HepG2 (cell line): ENCODE measurements around the gene FXYD4. TPM values are rescaled to one million over a fixed set of nuclear protein-coding genes. Genes with fewer than 3 reads are reported as not detected.
A peak's percentile ranks its signal among the peaks of the same experiment; 100 is the strongest.

ENCODE experiments used
- CEBPB ChIP-seq: IDR thresholded peaks from 2 replicates; pipeline ENCODE4 v1.6.1; 2011; ENCODE audit warnings: low read depth, low read length, improper control_type of control experiment, borderline replicate concordance
- ERF ChIP-seq: IDR thresholded peaks from 2 replicates; pipeline ENCODE4 v1.6.1; 2018; ENCODE audit warnings: missing biosample characterization, missing genetic modification reagents
- FOSL2 ChIP-seq: sonication (generic); formaldehyde crosslinking; IDR thresholded peaks from 2 replicates; pipeline ENCODE4 v1.4.0; 2020; ENCODE audit warnings: missing genetic modification reagents
- HDAC2 ChIP-seq: sonication (generic); formaldehyde crosslinking; IDR thresholded peaks from 2 replicates; pipeline ENCODE4 v1.4.0; 2020; ENCODE audit warnings: missing genetic modification reagents
- HIVEP1 ChIP-seq: sonication (generic); formaldehyde crosslinking; IDR thresholded peaks from 2 replicates; pipeline ENCODE4 v1.4.0; 2020; ENCODE audit warnings: mild to moderate bottlenecking, missing genetic modification reagents
- HOXA3 ChIP-seq: sonication (generic); formaldehyde crosslinking; IDR thresholded peaks from 2 replicates; pipeline ENCODE4 v1.5.0; 2020; ENCODE audit warnings: missing genetic modification reagents
- MAF1 ChIP-seq: sonication (generic); formaldehyde crosslinking; IDR thresholded peaks from 2 replicates; pipeline ENCODE4 v1.5.0; 2020; ENCODE audit warnings: missing genetic modification reagents, borderline replicate concordance
- NR2F6 ChIP-seq, 2 experiments: IDR thresholded peaks; 2 replicates each; pipeline ENCODE4 v1.6.1; 2016; ENCODE audit warnings: antibody characterized with exemption in 1 of 2, mild to moderate bottlenecking in 1 of 2
- PLRG1 ChIP-seq: fragments of 450-650 bp; conservative IDR thresholded peaks from 2 replicates; pipeline ENCODE4 v1.6.1; 2016
- SP1 ChIP-seq, 2 experiments: fragments of 450-650 bp in 1 of 2; sonication (generic) in 1 of 2; formaldehyde crosslinking in 1 of 2; IDR thresholded peaks; 2 replicates each; pipeline versions ENCODE4 v1.4.0 to v1.6.1; 2016 to 2020; ENCODE audit warnings: missing genetic modification reagents in 1 of 2
- STAG1 ChIP-seq: sonication (generic); formaldehyde crosslinking; IDR thresholded peaks from 2 replicates; pipeline ENCODE4 v1.4.0; 2020; ENCODE audit warnings: missing genetic modification reagents
- polyA plus RNA-seq, 8 experiments: library from polyadenylated mRNA; depleted of rRNA in 3 of 8; stranded (reverse) in 7 of 8; unstranded in 1 of 8; fragments of >200 nt; fragmentation: Illumina TruSeq in 4 of 8; extraction: Trizol in 4 of 8; gene quantifications; 2 replicates each; pipeline versions ENCODE4 v1.2.1 to v1.2.3, GENCODE V29; 2011 to 2016; ENCODE audit warnings: low read depth in 4 of 8, missing spikeins in 1 of 8, mixed read lengths in 1 of 8; ENCODE audit not compliant: insufficient read depth in 1 of 8
- total RNA-seq, 5 experiments: library from RNA; depleted of rRNA; stranded (reverse); fragments of >200 nt; fragmentation: Illumina TruSeq; extraction: Trizol; gene quantifications; 2 replicates each; pipeline ENCODE4 v1.2.3, GENCODE V29; 2016; ENCODE audit warnings: low read depth in 1 of 5
- TF ChIP-seq, protein P1 (sequence below): sonication (generic); formaldehyde crosslinking; IDR thresholded peaks from 2 replicates; pipeline ENCODE4 v1.5.0; 2020; ENCODE audit warnings: missing genetic modification reagents, mild to moderate bottlenecking, borderline replicate concordance
- TF ChIP-seq, protein P2 (sequence below): sonication (generic); formaldehyde crosslinking; IDR thresholded peaks from 2 replicates; pipeline ENCODE4 v1.4.0; 2020; ENCODE audit warnings: missing genetic modification reagents
- TF ChIP-seq, protein P3 (sequence below): sonication (generic); formaldehyde crosslinking; IDR thresholded peaks from 2 replicates; pipeline ENCODE4 v1.4.0; 2020; ENCODE audit warnings: mild to moderate bottlenecking, missing genetic modification reagents
- TF ChIP-seq, protein P4 (sequence below), 2 experiments: sonication (generic) in 1 of 2; formaldehyde crosslinking in 1 of 2; IDR thresholded peaks; 2 replicates each; pipeline versions ENCODE4 v1.4.0 to v1.6.1; 2016 to 2020; ENCODE audit warnings: borderline replicate concordance in 1 of 2, low read depth in 1 of 2, mild to moderate bottlenecking in 1 of 2, missing genetic modification reagents in 1 of 2
- TF ChIP-seq, protein P5 (sequence below): sonication (generic); formaldehyde crosslinking; IDR thresholded peaks from 2 replicates; pipeline ENCODE4 v1.5.0; 2020; ENCODE audit warnings: missing genetic modification reagents
- TF ChIP-seq, protein P6 (sequence below): sonication (generic); formaldehyde crosslinking; IDR thresholded peaks from 2 replicates; pipeline ENCODE4 v1.8.1; 2022; ENCODE audit warnings: mild to moderate bottlenecking, missing genetic modification reagents

Gene FXYD4
- total and polyA plus RNA-seq, 2 of the 13 experiments (the other 11 are each of a cell fraction or from before 2014, with no cell fraction given): not detected

DNA sequence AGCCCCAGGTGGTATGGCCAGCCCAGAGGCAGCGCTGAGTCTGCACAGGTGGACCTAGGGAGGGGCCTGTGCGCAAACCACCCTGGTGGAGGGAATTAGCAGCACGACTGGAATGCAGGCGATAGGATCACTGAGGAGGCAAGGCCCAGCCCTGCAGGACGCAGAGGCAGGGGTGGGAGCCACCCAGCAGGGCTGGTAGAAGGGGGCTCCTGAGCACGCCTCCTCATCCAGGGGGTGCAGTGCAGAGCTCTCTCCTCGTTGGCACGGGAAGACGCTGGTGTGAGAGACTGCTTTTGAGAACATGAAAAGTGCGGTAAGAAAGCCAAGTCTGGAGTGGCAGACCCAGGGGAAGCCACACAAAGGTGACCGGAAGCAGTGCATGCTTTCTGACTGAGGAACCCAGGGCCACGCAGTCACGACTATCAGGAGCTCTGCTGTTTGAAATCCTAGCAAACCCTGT lies 6.0 kb downstream of the FXYD4 start (continued):
- TF ChIP-seq, protein P1, sequence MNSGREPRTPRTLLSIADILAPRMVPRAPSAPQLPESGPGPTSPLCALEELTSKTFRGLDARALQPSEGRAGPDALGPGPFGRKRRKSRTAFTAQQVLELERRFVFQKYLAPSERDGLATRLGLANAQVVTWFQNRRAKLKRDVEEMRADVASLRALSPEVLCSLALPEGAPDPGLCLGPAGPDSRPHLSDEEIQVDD: no peak
- no peak for TF ChIP-seq PLRG1
- TF ChIP-seq MAF1 (CRISPR knock-in tag): peak; percentile 62; the same call in 1 of the 2 replicates
- peak; percentile 21; the same call in 1 of the 2 replicates for TF ChIP-seq STAG1 (CRISPR knock-in tag)
- TF ChIP-seq, protein P2, sequence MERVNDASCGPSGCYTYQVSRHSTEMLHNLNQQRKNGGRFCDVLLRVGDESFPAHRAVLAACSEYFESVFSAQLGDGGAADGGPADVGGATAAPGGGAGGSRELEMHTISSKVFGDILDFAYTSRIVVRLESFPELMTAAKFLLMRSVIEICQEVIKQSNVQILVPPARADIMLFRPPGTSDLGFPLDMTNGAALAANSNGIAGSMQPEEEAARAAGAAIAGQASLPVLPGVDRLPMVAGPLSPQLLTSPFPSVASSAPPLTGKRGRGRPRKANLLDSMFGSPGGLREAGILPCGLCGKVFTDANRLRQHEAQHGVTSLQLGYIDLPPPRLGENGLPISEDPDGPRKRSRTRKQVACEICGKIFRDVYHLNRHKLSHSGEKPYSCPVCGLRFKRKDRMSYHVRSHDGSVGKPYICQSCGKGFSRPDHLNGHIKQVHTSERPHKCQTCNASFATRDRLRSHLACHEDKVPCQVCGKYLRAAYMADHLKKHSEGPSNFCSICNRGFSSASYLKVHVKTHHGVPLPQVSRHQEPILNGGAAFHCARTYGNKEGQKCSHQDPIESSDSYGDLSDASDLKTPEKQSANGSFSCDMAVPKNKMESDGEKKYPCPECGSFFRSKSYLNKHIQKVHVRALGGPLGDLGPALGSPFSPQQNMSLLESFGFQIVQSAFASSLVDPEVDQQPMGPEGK (CRISPR knock-in tag): 0 out of 2 replicates have a peak, but pooled peaks have one; percentile 27
- TF ChIP-seq, protein P3, sequence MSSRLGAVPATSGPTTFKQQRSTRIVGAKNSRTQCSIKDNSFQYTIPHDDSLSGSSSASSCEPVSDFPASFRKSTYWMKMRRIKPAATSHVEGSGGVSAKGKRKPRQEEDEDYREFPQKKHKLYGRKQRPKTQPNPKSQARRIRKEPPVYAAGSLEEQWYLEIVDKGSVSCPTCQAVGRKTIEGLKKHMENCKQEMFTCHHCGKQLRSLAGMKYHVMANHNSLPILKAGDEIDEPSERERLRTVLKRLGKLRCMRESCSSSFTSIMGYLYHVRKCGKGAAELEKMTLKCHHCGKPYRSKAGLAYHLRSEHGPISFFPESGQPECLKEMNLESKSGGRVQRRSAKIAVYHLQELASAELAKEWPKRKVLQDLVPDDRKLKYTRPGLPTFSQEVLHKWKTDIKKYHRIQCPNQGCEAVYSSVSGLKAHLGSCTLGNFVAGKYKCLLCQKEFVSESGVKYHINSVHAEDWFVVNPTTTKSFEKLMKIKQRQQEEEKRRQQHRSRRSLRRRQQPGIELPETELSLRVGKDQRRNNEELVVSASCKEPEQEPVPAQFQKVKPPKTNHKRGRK (CRISPR knock-in tag): no peak
- TF ChIP-seq, protein P4, sequence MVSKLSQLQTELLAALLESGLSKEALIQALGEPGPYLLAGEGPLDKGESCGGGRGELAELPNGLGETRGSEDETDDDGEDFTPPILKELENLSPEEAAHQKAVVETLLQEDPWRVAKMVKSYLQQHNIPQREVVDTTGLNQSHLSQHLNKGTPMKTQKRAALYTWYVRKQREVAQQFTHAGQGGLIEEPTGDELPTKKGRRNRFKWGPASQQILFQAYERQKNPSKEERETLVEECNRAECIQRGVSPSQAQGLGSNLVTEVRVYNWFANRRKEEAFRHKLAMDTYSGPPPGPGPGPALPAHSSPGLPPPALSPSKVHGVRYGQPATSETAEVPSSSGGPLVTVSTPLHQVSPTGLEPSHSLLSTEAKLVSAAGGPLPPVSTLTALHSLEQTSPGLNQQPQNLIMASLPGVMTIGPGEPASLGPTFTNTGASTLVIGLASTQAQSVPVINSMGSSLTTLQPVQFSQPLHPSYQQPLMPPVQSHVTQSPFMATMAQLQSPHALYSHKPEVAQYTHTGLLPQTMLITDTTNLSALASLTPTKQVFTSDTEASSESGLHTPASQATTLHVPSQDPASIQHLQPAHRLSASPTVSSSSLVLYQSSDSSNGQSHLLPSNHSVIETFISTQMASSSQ (IDR thresholded peaks at IDR 0.05; ENCODE audit: low read depth): no peak
- TF ChIP-seq, protein P4 (CRISPR knock-in tag; IDR thresholded peaks at IDR 0.05; ENCODE audit: borderline replicate concordance): 0 out of 2 replicates have a peak, but pooled peaks have one; percentile 38
- TF ChIP-seq HDAC2: peak; percentile 68; the same call in 1 of the 2 replicates
- no peak for TF ChIP-seq SP1 (IDR thresholded peaks at IDR 0.05)
- 0 out of 2 replicates have a peak, but pooled peaks have one; percentile 35 for TF ChIP-seq SP1 (CRISPR knock-in tag; IDR thresholded peaks at IDR 0.05)
- TF ChIP-seq CEBPB: no peak
- TF ChIP-seq NR2F6 (IDR thresholded peaks at IDR 0.05): no peak
- peak; percentile 32; the same call in 1 of the 2 replicates for TF ChIP-seq NR2F6 (CRISPR knock-in tag; IDR thresholded peaks at IDR 0.05)
- TF ChIP-seq, protein P5, sequence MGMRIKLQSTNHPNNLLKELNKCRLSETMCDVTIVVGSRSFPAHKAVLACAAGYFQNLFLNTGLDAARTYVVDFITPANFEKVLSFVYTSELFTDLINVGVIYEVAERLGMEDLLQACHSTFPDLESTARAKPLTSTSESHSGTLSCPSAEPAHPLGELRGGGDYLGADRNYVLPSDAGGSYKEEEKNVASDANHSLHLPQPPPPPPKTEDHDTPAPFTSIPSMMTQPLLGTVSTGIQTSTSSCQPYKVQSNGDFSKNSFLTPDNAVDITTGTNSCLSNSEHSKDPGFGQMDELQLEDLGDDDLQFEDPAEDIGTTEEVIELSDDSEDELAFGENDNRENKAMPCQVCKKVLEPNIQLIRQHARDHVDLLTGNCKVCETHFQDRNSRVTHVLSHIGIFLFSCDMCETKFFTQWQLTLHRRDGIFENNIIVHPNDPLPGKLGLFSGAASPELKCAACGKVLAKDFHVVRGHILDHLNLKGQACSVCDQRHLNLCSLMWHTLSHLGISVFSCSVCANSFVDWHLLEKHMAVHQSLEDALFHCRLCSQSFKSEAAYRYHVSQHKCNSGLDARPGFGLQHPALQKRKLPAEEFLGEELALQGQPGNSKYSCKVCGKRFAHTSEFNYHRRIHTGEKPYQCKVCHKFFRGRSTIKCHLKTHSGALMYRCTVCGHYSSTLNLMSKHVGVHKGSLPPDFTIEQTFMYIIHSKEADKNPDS (CRISPR knock-in tag): no peak
- TF ChIP-seq ERF (CRISPR knock-in tag): 0 out of 2 replicates have a peak, but pooled peaks have one; percentile 15
- 0 out of 2 replicates have a peak, but pooled peaks have one; percentile 16 for TF ChIP-seq FOSL2
- TF ChIP-seq HOXA3 (CRISPR knock-in tag): peak; percentile 57
- TF ChIP-seq, protein P6, sequence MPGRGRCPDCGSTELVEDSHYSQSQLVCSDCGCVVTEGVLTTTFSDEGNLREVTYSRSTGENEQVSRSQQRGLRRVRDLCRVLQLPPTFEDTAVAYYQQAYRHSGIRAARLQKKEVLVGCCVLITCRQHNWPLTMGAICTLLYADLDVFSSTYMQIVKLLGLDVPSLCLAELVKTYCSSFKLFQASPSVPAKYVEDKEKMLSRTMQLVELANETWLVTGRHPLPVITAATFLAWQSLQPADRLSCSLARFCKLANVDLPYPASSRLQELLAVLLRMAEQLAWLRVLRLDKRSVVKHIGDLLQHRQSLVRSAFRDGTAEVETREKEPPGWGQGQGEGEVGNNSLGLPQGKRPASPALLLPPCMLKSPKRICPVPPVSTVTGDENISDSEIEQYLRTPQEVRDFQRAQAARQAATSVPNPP (CRISPR knock-in tag): no peak
- TF ChIP-seq HIVEP1 (CRISPR knock-in tag): peak; percentile 37; the same call in 1 of the 2 replicates
